H1 (cell line): ENCODE results near the gene UNC119B. TPM values are rescaled to one million over a fixed set of nuclear protein-coding genes. Genes with fewer than 3 reads are reported as not detected.

Experiments used
- CTCF ChIA-PET: fragments of 300-600 bp; sonication (Branson Sonifier 250); formaldehyde crosslinking; loops from one replicate; lab custom pipeline; 2021; ENCODE audit not compliant: partially characterized antibody; lab: Charles Lee
- POLR2A ChIA-PET: fragments of 300-600 bp; sonication (Branson Sonifier 250); formaldehyde crosslinking; loops from one replicate; lab custom pipeline; 2021; ENCODE audit warnings: inconsistent platforms; ENCODE audit not compliant: partially characterized antibody; lab: Charles Lee
- DNase-seq, 2 experiments: peaks; one replicate each; pipeline versions ENCODE4 v3.0.0 to v3.0.0-alpha.2; 2010 to 2022; ENCODE audit warnings: low spot score in 2 of 2, low read depth in 1 of 2, mixed read lengths in 1 of 2
- FAIRE-seq: peaks from 2 replicates; lab custom pipeline; 2011; peaks lifted over from hg19 to GRCh38; lab: Jason Lieb, UNC
- H2AFZ ChIP-seq: 2 replicates; pipeline ENCODE4 v1.8.1; 2012; ENCODE audit warnings: low read length, inconsistent platforms
- H2AK5ac ChIP-seq: 2 replicates; pipeline ENCODE4 v1.6.1; 2013; ENCODE audit warnings: low read depth, low read length
- H2BK120ac ChIP-seq: replicated peaks from 2 replicates; pipeline ENCODE3; 2013; ENCODE audit warnings: low read depth, low read length, inconsistent platforms
- H2BK12ac ChIP-seq: 2 replicates; pipeline ENCODE4 v1.6.1; 2013; ENCODE audit warnings: low read depth, low read length
- H2BK15ac ChIP-seq: 2 replicates; pipeline ENCODE4 v1.6.1; 2013; ENCODE audit warnings: low read length
- H2BK20ac ChIP-seq: 2 replicates; pipeline ENCODE4 v1.6.1; 2013; ENCODE audit warnings: low read length
- H2BK5ac ChIP-seq: 2 replicates; pipeline ENCODE4 v1.6.1; 2013; ENCODE audit warnings: low read depth, low read length
- H3K14ac ChIP-seq: 2 replicates; pipeline ENCODE4 v1.6.1; 2013; ENCODE audit warnings: inconsistent platforms; ENCODE audit not compliant: insufficient read length
- H3K18ac ChIP-seq: 2 replicates; pipeline ENCODE4 v1.6.1; 2013; ENCODE audit warnings: low read length; ENCODE audit errors: extremely low read depth
- H3K23ac ChIP-seq: 2 replicates; pipeline ENCODE4 v1.6.1; 2013; ENCODE audit warnings: inconsistent platforms; ENCODE audit not compliant: insufficient read length
- H3K23me2 ChIP-seq: 2 replicates; pipeline ENCODE4 v1.6.1; 2013; ENCODE audit warnings: low read depth, low read length
- H3K27ac ChIP-seq: 2 replicates; pipeline ENCODE4 v1.6.1; 2011; ENCODE audit warnings: low read depth, low read length, inconsistent platforms
- H3K27me3 ChIP-seq, 4 experiments: replicated peaks in 1 of 4; 1 replicate in 1 of 4; 2 replicates in 3 of 4; pipeline versions ENCODE4 v1.6.1 to v1.8.1; 2011 to 2013; ENCODE audit warnings: low read length in 3 of 4, mild to moderate bottlenecking in 3 of 4, inconsistent platforms in 2 of 4, mixed read lengths in 2 of 4, moderate library complexity in 1 of 4; ENCODE audit not compliant: control insufficient read depth in 3 of 4, insufficient read depth in 3 of 4; ENCODE audit errors: extremely low read depth in 1 of 4
- H3K36me3 ChIP-seq, 4 experiments: 2 replicates each; pipeline versions ENCODE4 v1.6.1 to v1.8.1; 2011 to 2013; ENCODE audit warnings: mild to moderate bottlenecking in 4 of 4, low read length in 3 of 4, moderate library complexity in 2 of 4, control low read depth in 1 of 4, inconsistent platforms in 1 of 4; ENCODE audit not compliant: insufficient read depth in 4 of 4, control insufficient read depth in 2 of 4
- H3K4ac ChIP-seq: replicated peaks from 2 replicates; pipeline ENCODE3; 2013; ENCODE audit warnings: low read length, low read depth, mixed read lengths, inconsistent platforms; ENCODE audit not compliant: insufficient read length
- H3K4me1 ChIP-seq, 4 experiments: replicated peaks in 1 of 4; 1 replicate in 1 of 4; 2 replicates in 3 of 4; pipeline versions ENCODE4 v1.6.1 to v1.8.1; 2011 to 2013; ENCODE audit warnings: low read length in 3 of 4, inconsistent platforms in 2 of 4, mixed read lengths in 1 of 4; ENCODE audit not compliant: insufficient read depth in 4 of 4, control insufficient read depth in 3 of 4
- H3K4me2 ChIP-seq, 2 experiments: 2 replicates each; pipeline versions ENCODE4 v1.6.1 to v1.8.1; 2011 to 2013; ENCODE audit warnings: low read depth in 2 of 2, low read length in 2 of 2, control low read depth in 1 of 2, inconsistent platforms in 1 of 2, mild to moderate bottlenecking in 1 of 2; ENCODE audit not compliant: insufficient read depth in 1 of 2
- H3K4me3 ChIP-seq, 4 experiments: fragments of 200-600, 300-600 bp in 1 of 4; sonication (generic), shearing (Covaris generic), sonication (Bioruptor Twin) in 1 of 4; 2 replicates each; pipeline versions ENCODE4 v1.5.1 to v1.8.1; 2011 to 2016; ENCODE audit warnings: low read length in 4 of 4, low read depth in 3 of 4, control low read depth in 2 of 4, inconsistent platforms in 2 of 4, mild to moderate bottlenecking in 2 of 4, mixed read lengths in 1 of 4, moderate library complexity in 1 of 4; ENCODE audit not compliant: insufficient read depth in 2 of 4; ENCODE audit errors: extremely low read depth in 1 of 4
- H3K56ac ChIP-seq: replicated peaks from 2 replicates; pipeline ENCODE3; 2013; ENCODE audit warnings: low read depth, mild to moderate bottlenecking, mixed read lengths, low read length, inconsistent platforms; ENCODE audit not compliant: insufficient read length
- H3K79me1 ChIP-seq: 2 replicates; pipeline ENCODE4 v1.6.1; 2013; ENCODE audit warnings: low read depth, low read length, control low read depth
- H3K79me2 ChIP-seq, 2 experiments: 2 replicates each; pipeline versions ENCODE4 v1.6.1 to v1.8.1; 2012 to 2013; ENCODE audit warnings: low read length in 2 of 2, mild to moderate bottlenecking in 2 of 2, inconsistent platforms in 1 of 2; ENCODE audit not compliant: insufficient read depth in 2 of 2, control insufficient read depth in 1 of 2
- H3K9ac ChIP-seq, 4 experiments: replicated peaks in 1 of 4; 1 replicate in 1 of 4; 2 replicates in 3 of 4; pipeline versions ENCODE4 v1.6.1 to v1.8.1; 2011 to 2013; ENCODE audit warnings: low read depth in 3 of 4, low read length in 3 of 4, control low read depth in 2 of 4, mild to moderate bottlenecking in 2 of 4, moderate library complexity in 2 of 4, inconsistent platforms in 1 of 4; ENCODE audit errors: extremely low read depth in 1 of 4
- H3K9me3 ChIP-seq, 2 experiments: 2 replicates each; pipeline versions ENCODE4 v1.6.1 to v1.8.1; 2012 to 2013; ENCODE audit warnings: mild to moderate bottlenecking in 2 of 2, moderate library complexity in 2 of 2, control low read depth in 1 of 2, inconsistent platforms in 1 of 2, low read depth in 1 of 2, low read length in 1 of 2, mixed read lengths in 1 of 2; ENCODE audit not compliant: insufficient read depth in 2 of 2
- H4K20me1 ChIP-seq, 2 experiments: replicated peaks in 1 of 2; 2 replicates each; pipeline versions ENCODE3 to v1.8.1; 2011 to 2013; ENCODE audit warnings: inconsistent platforms in 2 of 2, low read length in 2 of 2, mild to moderate bottlenecking in 1 of 2; ENCODE audit not compliant: insufficient read depth in 2 of 2, control insufficient read depth in 1 of 2
- H4K5ac ChIP-seq: 2 replicates; pipeline ENCODE4 v1.6.1; 2013; ENCODE audit warnings: low read length, low read depth, mixed read lengths, inconsistent platforms; ENCODE audit not compliant: insufficient read length
- H4K8ac ChIP-seq: 2 replicates; pipeline ENCODE4 v1.8.0; 2013; ENCODE audit warnings: mild to moderate bottlenecking, moderate library complexity, low read length, inconsistent platforms; ENCODE audit not compliant: insufficient read depth; ENCODE audit errors: extremely low read depth
- H4K91ac ChIP-seq: replicated peaks from 2 replicates; pipeline ENCODE3; 2013; ENCODE audit warnings: low read length, mixed read lengths, inconsistent platforms; ENCODE audit not compliant: insufficient read length
- ASH2L ChIP-seq: fragments of 200-600, 300-600 bp; sonication (generic); IDR thresholded peaks from one replicate; pipeline ENCODE4 v1.7.1; 2017; ENCODE audit warnings: low read length
- BCL11A ChIP-seq, 2 experiments: IDR thresholded peaks; one replicate each; pipeline ENCODE4 v1.6.1; 2011; ENCODE audit warnings: low read depth in 2 of 2, low read length in 2 of 2, mild to moderate bottlenecking in 2 of 2
- CBX5 ChIP-seq: fragments of 300-800, 300-1000 bp; sonication (generic); IDR thresholded peaks from 2 replicates; pipeline ENCODE4 v1.7.1; 2016; ENCODE audit warnings: antibody characterized with exemption, low read length, low read depth
- GABPA ChIP-seq: IDR thresholded peaks from 2 replicates; pipeline ENCODE4 v1.6.1; 2011; ENCODE audit warnings: mild to moderate bottlenecking, low read length, moderate library complexity, borderline replicate concordance; ENCODE audit not compliant: insufficient read depth
- KDM4A ChIP-seq: IDR thresholded peaks from one replicate; pipeline ENCODE4 v1.7.1; 2012; ENCODE audit warnings: low read depth, mild to moderate bottlenecking, moderate library complexity, low read length, inconsistent platforms; ENCODE audit not compliant: severe bottlenecking
- KDM5A ChIP-seq: fragments of 200-600 bp; IDR thresholded peaks from 2 replicates; pipeline ENCODE4 v1.7.1; 2012; ENCODE audit warnings: mild to moderate bottlenecking, low read length, inconsistent platforms, mixed read lengths
- POLR2AphosphoS5 ChIP-seq: IDR thresholded peaks from 2 replicates; pipeline ENCODE4 v1.6.1; 2011; ENCODE audit warnings: low read depth, low read length
- RNF2 ChIP-seq: fragments of 200-900, 300-1000 bp; sonication (generic); IDR thresholded peaks from 2 replicates; pipeline ENCODE4 v1.7.1; 2016; ENCODE audit warnings: borderline replicate concordance, low read depth, mild to moderate bottlenecking, antibody characterized with exemption, low read length; ENCODE audit not compliant: poor library complexity, severe bottlenecking; ENCODE audit errors: missing control alignments
- SP2 ChIP-seq: IDR thresholded peaks from 2 replicates; pipeline ENCODE4 v1.6.1; 2012; ENCODE audit warnings: mild to moderate bottlenecking, low read length, inconsistent platforms
- TAF7 ChIP-seq: optimal IDR thresholded peaks from 2 replicates; pipeline ENCODE3; 2011; ENCODE audit warnings: low read depth, mild to moderate bottlenecking, inconsistent platforms, low read length, moderate library complexity, borderline replicate concordance
- WGBS, 2 experiments: shearing (Covaris generic) in 1 of 2; methylation state at CpG; one replicate each; pipeline versions ENCODE4 v1.1.6 to v1.1.7; 2013 to 2015; ENCODE audit warnings: low lambda C conversion rate in 2 of 2, mixed read lengths in 2 of 2, inconsistent platforms in 1 of 2, low coverage in 1 of 2, missing lambda C conversion rate in 1 of 2; ENCODE audit not compliant: insufficient replicate concordance in 2 of 2, insufficient coverage in 1 of 2, insufficient read length in 1 of 2; ENCODE audit errors: extremely low coverage in 1 of 2, missing lambda C conversion rate in 1 of 2; 5-methylcytosine and 5-hydroxymethylcytosine counted together
- polyA plus RNA-seq, 7 experiments: library from polyadenylated mRNA; depleted of rRNA in 3 of 7; stranded (reverse) in 5 of 7; unstranded in 2 of 7; fragments of >200 nt in 5 of 7; fragments of 200-250 nt in 2 of 7; gene quantifications; 1 replicate in 5 of 7; 2 replicates in 1 of 7; 4 replicates in 1 of 7; pipeline versions ENCODE4 v1.2.1 to v1.2.3, GENCODE V29; 2011 to 2013; ENCODE audit warnings: missing spikeins in 2 of 7, mixed read lengths in 2 of 7
- total RNA-seq: library from RNA; stranded (reverse); fragmentation: NEBNext Ultra II Directional; extraction: Animal tissue kit (Norgen Biotek cat#: 25700); gene quantifications from 2 replicates; pipeline ENCODE4 v1.2.1, GENCODE V29; 2021
- TF ChIP-seq, protein P1 (sequence below): IDR thresholded peaks from 2 replicates; pipeline ENCODE4 v1.6.1; 2012; ENCODE audit warnings: inconsistent platforms

The UNC119B gene
- total and polyA plus RNA-seq, 2 of the 8 experiments (the other 6 are each of a cell fraction or from before 2014, with no cell fraction given): 40.5 to 50.1 TPM

DNA sequence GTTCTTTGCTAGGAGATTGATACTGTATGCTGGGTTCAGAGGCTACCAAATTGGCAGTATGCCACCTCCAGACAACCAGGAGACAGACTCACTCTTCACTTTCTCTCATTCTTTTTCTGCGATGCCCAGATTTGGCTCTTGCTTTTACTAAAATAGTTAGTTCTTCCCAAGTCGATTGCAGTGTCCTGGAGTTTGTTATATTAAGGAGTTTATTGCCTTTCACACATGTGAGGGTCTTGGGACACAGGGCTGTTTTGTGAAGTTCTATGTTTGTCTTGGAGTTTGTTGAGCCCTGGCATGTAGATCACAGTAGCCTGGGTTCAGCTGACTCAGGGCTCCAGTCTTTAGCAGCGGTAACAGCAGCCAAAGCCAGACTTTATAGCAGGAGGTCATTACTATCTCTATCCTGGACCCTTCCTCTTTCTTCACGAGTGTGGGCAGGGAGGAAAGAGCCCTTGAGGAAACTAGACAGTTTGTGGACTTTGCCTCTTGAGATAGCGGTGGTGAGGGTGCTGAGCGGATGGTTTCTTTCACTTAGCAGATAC is 21.7 kb upstream of the UNC119B start:
- CTCF ChIA-PET: interaction anchor here (0.6 to 10.4 kb wide), 9 partner anchors 14 to 284 kb away, joined by 3 to 87 read pairs (median 4); no protein-coding TSS in a partner anchor
- peaks cover 9% of the 10 kb centered on the region; the same call in 1 of the 2 replicates for H3K79me1 ChIP-seq
- H2BK5ac ChIP-seq: no peak overlapping the region
- POLR2A ChIA-PET: interaction anchor here (0.7 to 4.5 kb wide), 8 partner anchors 11 to 397 kb away, joined by 3 to 28 read pairs (median 4); partner anchors contain the start of gene POP5
- WGBS, 2 experiments: 50% methylated on average over 6 of the region's 6 CpGs; no CpG with 5 or more reads in 1 of the 2 experiments
- H3K56ac ChIP-seq: peak overlapping the region; percentile 17
- H4K5ac ChIP-seq: no peak overlapping the region
- H2AFZ ChIP-seq: no peak overlapping the region
- H2AK5ac ChIP-seq: no peak overlapping the region
- peaks cover 43 to 65% of the 10 kb centered on the region in 2 experiments for H3K79me2 ChIP-seq
- H3K4me3 ChIP-seq: peak overlapping the region; percentile 74 to 93 (median 90)
- no peak overlapping the region for H3K18ac ChIP-seq
- no peak overlapping the region for H2BK120ac ChIP-seq
- peak overlapping the region; percentile 87 to 96 for H3K4me2 ChIP-seq
- H2BK20ac ChIP-seq: no peak overlapping the region
- H3K23me2 ChIP-seq: peaks cover 16% of the 10 kb centered on the region
- no peak overlapping the region for H3K23ac ChIP-seq
- peaks cover 15 to 20% of the 10 kb centered on the region in 2 experiments for H4K20me1 ChIP-seq
- H3K14ac ChIP-seq: no peak overlapping the region
- no peak overlapping the region for H4K8ac ChIP-seq
- H3K9ac ChIP-seq: peak overlapping the region in 2 of 4 experiments; percentile 60 to 69; a peak in 2 of 7 replicates
- TF ChIP-seq ASH2L (no peak), BCL11A (IDR thresholded peaks at IDR 0.05; ENCODE audit: low read depth in 2 of 2, low read length in 2 of 2) (no peak), TAF7 (no peak), SP2 (no peak), CBX5 (no peak), POLR2AphosphoS5 (no peak), RNF2 (no peak), KDM5A (no peak), GABPA (no peak), KDM4A (no peak)
- TF ChIP-seq, protein P1, sequence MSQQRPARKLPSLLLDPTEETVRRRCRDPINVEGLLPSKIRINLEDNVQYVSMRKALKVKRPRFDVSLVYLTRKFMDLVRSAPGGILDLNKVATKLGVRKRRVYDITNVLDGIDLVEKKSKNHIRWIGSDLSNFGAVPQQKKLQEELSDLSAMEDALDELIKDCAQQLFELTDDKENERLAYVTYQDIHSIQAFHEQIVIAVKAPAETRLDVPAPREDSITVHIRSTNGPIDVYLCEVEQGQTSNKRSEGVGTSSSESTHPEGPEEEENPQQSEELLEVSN: no peak
- H3K9me3 ChIP-seq: no peaks in the 10 kb centered on the region
- H2BK12ac ChIP-seq: no peak overlapping the region
- H3K27me3 ChIP-seq: no peaks in the 10 kb centered on the region
- H2BK15ac ChIP-seq: no peak overlapping the region
- DNase-seq (no peak), FAIRE-seq (no peak)
- H3K36me3 ChIP-seq: no peaks in the 10 kb centered on the region
- H3K4ac ChIP-seq: no peak overlapping the region
- H3K27ac ChIP-seq: no peak overlapping the region
- no peak overlapping the region for H4K91ac ChIP-seq
- peaks cover 5 to 15% (median 11%) of the 10 kb centered on the region in 4 experiments; a peak in 5 of 7 replicates for H3K4me1 ChIP-seq
